Measurements from ENCODE around the gene BIRC6. TPM values are rescaled to one million over a fixed set of nuclear protein-coding genes. Genes with fewer than 3 reads are reported as not detected.
"Not testable (repeated sequence)": the region's sequence is repeated elsewhere in the genome, so short reads cannot be mapped to it uniquely, and the experiment has no call there.

BIRC6 gene
- total RNA-seq, result 59.4 TPM

DNA sequence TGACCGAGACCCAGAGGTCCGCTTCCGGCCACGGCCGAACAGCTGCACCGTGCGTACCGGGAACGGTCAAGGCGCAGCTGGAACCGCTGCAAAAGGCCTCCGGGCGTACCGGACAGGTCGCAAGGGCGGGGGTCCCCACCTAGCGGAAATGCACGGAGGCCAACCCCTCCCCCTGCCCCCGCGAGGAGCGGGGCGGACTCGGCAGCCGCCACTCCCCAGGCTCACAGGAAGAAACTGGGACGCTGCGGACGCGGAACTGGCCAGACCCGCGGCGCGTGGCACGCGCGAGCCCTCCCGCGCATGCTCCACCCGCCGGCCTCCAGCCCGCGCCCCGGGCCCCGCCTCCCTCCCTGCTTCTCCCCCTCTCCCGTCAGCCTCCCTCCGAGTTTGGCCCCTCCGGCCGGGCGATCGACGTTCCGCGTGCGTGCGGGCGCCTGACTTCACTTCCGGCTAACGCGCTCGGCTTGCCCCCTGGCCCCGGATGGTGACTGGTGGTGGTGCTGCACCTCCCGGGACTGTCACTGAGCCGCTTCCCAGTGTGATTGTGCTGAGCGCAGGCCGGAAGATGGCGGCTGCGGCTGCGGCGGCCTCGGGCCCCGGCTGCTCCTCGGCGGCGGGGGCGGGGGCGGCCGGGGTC lies at the start of gene BIRC6:
TSS of gene BIRC6 (plus strand) at position 343 of the 637 bp plus-strand sequence. CDS start at position 482, 139 bp downstream.
- H3K27ac ChIP-seq, result peak within 1 kb of the TSS; percentile 90 to 100
- H3K4me3 ChIP-seq, result peak within 1 kb of the TSS; percentile 67 to 99
- H3K4me1 ChIP-seq, result peaks cover 0 to 30% of the 10 kb centered on the region in 2 donors
- TF ChIP-seq, protein P1, sequence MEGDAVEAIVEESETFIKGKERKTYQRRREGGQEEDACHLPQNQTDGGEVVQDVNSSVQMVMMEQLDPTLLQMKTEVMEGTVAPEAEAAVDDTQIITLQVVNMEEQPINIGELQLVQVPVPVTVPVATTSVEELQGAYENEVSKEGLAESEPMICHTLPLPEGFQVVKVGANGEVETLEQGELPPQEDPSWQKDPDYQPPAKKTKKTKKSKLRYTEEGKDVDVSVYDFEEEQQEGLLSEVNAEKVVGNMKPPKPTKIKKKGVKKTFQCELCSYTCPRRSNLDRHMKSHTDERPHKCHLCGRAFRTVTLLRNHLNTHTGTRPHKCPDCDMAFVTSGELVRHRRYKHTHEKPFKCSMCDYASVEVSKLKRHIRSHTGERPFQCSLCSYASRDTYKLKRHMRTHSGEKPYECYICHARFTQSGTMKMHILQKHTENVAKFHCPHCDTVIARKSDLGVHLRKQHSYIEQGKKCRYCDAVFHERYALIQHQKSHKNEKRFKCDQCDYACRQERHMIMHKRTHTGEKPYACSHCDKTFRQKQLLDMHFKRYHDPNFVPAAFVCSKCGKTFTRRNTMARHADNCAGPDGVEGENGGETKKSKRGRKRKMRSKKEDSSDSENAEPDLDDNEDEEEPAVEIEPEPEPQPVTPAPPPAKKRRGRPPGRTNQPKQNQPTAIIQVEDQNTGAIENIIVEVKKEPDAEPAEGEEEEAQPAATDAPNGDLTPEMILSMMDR (IDR thresholded peaks at IDR 0.05), result no peak
- no peaks in the 10 kb centered on the region for H3K36me3 ChIP-seq
- peak; percentile 93 to 99 for DNase-seq (ENCODE audit: low spot score in 2 of 2)
- no peaks in the 10 kb centered on the region for H3K9me3 ChIP-seq
- no peaks in the 10 kb centered on the region for H3K27me3 ChIP-seq
- intact Hi-C loops (cut with DNase I), result loop anchor here (1.0 to 5.0 kb wide), 5 partner anchors 71 to 1241 kb away; partner anchors contain the start of genes FAM98A, SLC30A6 and SPAST

GRCh38 chr2:32310577-32310976 lies 46.2 kb upstream of the BIRC6 start:
- TF ChIP-seq, protein P1 (IDR thresholded peaks at IDR 0.05), result no peak
- Histone ChIP-seq H3K36me3 (peaks cover 9 to 28% of the 10 kb centered on the region in 2 donors), H3K27me3 (no peaks in the 10 kb centered on the region), H3K4me3 (no peak overlapping the region), H3K9me3 (no peaks in the 10 kb centered on the region), H3K4me1 (no peaks in the 10 kb centered on the region), H3K27ac (no peak overlapping the region)
- no peak for DNase-seq (ENCODE audit: low spot score in 2 of 2)
- intact Hi-C loops (cut with DNase I), result no loop called here

DNA sequence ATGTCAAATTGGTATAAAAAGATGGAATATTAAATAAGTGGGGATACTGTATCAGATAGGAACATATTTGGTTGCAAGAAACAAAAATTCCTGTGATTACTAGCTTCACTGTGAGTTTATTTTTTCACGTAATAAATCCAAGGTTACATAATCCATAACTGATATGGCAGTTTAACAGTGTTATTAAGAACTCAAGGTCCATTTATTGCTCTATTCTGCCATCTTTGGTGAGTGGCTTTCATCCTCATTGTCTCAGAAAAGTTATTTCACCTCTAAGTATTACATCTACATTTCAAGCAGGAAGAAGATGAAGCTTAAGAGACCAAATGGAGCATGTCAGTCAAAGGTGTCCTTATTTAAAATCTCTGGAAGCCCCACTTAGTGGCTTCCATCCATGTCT lies 41.9 kb upstream of the BIRC6 start:
- intact Hi-C loops (cut with DNase I), result no loop called here
- H3K4me3 ChIP-seq, result no peak overlapping the region
- peaks cover 0 to 9% of the 10 kb centered on the region in 2 donors for H3K36me3 ChIP-seq
- TF ChIP-seq, protein P1 (IDR thresholded peaks at IDR 0.05), result no peak
- H3K27me3 ChIP-seq, result no peaks in the 10 kb centered on the region
- H3K9me3 ChIP-seq, result no peaks in the 10 kb centered on the region
- no peak for DNase-seq (ENCODE audit: low spot score in 2 of 2)
- no peaks in the 10 kb centered on the region for H3K4me1 ChIP-seq
- H3K27ac ChIP-seq, result no peak overlapping the region

DNA sequence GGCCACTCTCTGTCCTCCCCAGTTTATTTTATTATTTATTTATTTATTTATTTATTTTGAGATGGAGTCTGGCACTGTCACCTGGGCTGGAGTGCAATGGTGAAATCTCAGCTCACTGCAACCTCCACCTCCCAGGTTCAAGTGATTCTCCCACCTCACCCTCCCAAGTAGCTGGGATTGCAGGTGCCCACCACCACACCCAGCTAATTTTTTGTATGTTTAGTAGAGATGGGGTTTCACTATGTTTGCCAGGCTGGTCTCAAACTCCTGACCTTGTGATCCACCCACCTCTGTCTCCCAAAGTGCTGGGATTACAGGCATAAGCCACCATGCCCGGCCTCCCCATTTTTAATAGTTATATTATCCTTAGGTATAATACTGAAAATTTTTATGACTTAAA lies 28.1 kb upstream of the BIRC6 start:
- H3K4me3 ChIP-seq; H3K27me3 ChIP-seq; H3K9me3 ChIP-seq; DNase-seq (ENCODE audit: low spot score in 2 of 2); H3K4me1 ChIP-seq; H3K27ac ChIP-seq; intact Hi-C loops (cut with DNase I); H3K36me3 ChIP-seq: not testable (repeated sequence)

DNA sequence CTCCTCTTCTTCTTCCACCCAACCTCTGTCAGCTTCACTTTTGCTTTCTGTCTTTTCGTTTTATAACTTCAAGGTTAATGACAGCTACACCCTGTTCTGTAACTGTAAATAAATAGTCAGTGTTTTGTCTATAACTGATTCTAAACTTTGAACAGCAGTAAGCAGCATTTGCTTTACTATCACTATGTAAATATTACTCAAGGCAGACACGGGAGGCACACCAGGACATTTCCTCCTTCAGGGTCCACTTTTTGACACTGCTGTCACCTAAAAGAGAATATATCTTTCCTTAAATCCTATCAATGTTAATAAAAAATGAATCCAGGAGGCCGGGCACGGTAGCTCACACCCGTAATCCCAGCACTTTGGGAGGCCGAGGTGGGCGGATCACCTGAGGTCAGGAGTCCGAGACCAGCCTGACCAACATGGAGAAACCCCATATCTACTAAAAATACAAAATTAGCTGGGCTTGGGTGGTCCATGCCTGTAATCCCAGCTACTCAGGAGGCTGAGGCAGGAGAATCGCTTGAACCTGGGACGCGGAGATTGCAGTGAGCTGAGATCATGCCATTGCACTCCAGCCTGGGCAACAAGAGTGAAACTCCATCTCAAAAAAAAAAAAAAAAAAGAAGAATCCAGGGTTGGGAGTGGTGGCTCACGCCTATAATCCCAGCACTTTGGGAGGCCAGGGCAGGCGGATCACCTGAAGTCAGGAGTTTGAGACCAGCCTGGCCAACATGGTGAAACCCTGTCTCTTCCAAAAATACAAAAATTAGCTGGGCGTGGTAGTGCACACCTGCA lies 27.4 kb upstream of the BIRC6 start:
- DNase-seq (ENCODE audit: low spot score in 2 of 2); intact Hi-C loops (cut with DNase I); H3K36me3 ChIP-seq; H3K27me3 ChIP-seq; H3K4me1 ChIP-seq; H3K4me3 ChIP-seq; H3K9me3 ChIP-seq; H3K27ac ChIP-seq: not testable (repeated sequence)

GRCh38 chr2:32330136-32330535 lies 26.7 kb upstream of the BIRC6 start:
- H3K27ac ChIP-seq, result no peak overlapping the region
- intact Hi-C loops (cut with DNase I), result no loop called here
- TF ChIP-seq, protein P1 (IDR thresholded peaks at IDR 0.05), result no peak
- H3K27me3 ChIP-seq, result no peaks in the 10 kb centered on the region
- DNase-seq (ENCODE audit: low spot score in 2 of 2), result no peak
- no peaks in the 10 kb centered on the region for H3K4me1 ChIP-seq
- H3K4me3 ChIP-seq, result no peak overlapping the region
- H3K9me3 ChIP-seq, result no peaks in the 10 kb centered on the region
- H3K36me3 ChIP-seq, result no peaks in the 10 kb centered on the region
